Tibial artery (tissue), 4 donors: ENCODE results near the gene ZBTB1.
A peak's percentile ranks its signal among the peaks of the same experiment; 100 is the strongest.
"Not testable (repeated sequence)": the region's sequence is repeated elsewhere in the genome, so short reads cannot be mapped to it uniquely, and the experiment has no call there.

ENCODE experiments used
- DNase-seq, 2 donors: peaks; one replicate each; pipeline ENCODE4 v3.0.0-alpha.2; 2019
- H3K27ac ChIP-seq, 2 donors: fragments of 200-600 bp; sonication (generic) in 1 of 2; 1 replicate in 1 of 2; 2 replicates in 1 of 2; pipeline ENCODE4 v1.5.1; 2018 to 2019; ENCODE audit warnings: mild to moderate bottlenecking in 1 of 2
- H3K27me3 ChIP-seq, 2 donors: fragments of 200-600 bp; sonication (generic) in 1 of 2; one replicate each; pipeline versions ENCODE4 v1.5.1 to v1.6.0; 2016 to 2019
- H3K36me3 ChIP-seq, 3 donors: fragments of 200-600 bp; sonication (generic) in 2 of 3; one replicate each; pipeline ENCODE4 v1.5.1; 2016 to 2019; ENCODE audit warnings: mild to moderate bottlenecking in 2 of 3
- H3K4me1 ChIP-seq, 4 donors: fragments of 200-600 bp; sonication (generic) in 2 of 4; 1 replicate in 3 of 4; 2 replicates in 1 of 4; pipeline ENCODE4 v1.5.1; 2016 to 2019
- H3K4me3 ChIP-seq, 2 donors: fragments of 200-600 bp; sonication (generic) in 1 of 2; 1 replicate in 1 of 2; 2 replicates in 1 of 2; pipeline ENCODE4 v1.5.1; 2018 to 2019; ENCODE audit warnings: mild to moderate bottlenecking in 2 of 2
- H3K9me3 ChIP-seq, 3 donors: fragments of 200-600 bp; sonication (generic) in 1 of 3; one replicate each; pipeline ENCODE4 v1.5.1; 2016 to 2019
- CTCF ChIP-seq, 2 experiments: fragments of 200-600 bp in 1 of 2; fragments of 450-650 bp in 1 of 2; IDR thresholded peaks; one replicate each; pipeline ENCODE4 v1.5.1; 2017 to 2019; ENCODE audit warnings: antibody characterized with exemption in 2 of 2, mild to moderate bottlenecking in 1 of 2, moderate library complexity in 1 of 2
- intact Hi-C: fragments of 100-400 bp; cut with DNase I; formaldehyde crosslinking; loops from one replicate; pipeline ENCODE4 v1.15.0; 2023; ENCODE audit warnings: low total_unique reads

The ZBTB1 gene

GRCh38 chr14:64549791-64550620 is 45.4 kb downstream of the ZBTB1 start, which contains the start of gene PPP1R36:
PPP1R36 (plus strand) TSS chr14:64549961; CDS start chr14:64549998, 37 bp downstream.
- TF ChIP-seq CTCF (IDR thresholded peaks at IDR 0.05) = no peak
- intact Hi-C loops = loop anchor here (10.0 kb wide), 1 partner anchor 215 kb away; no protein-coding TSS in a partner anchor
- Histone ChIP-seq H3K27ac (no peak within 1 kb of the TSS), H3K9me3 (no peaks in the 10 kb centered on the region), H3K4me3 (peak within 1 kb of the TSS; percentile 28 to 44), H3K27me3 (no peaks in the 10 kb centered on the region), H3K4me1 (peaks cover 0 to 10% (median 4%) of the 10 kb centered on the region in 4 donors), H3K36me3 (no peaks in the 10 kb centered on the region)
- DNase-seq = no peak

GRCh38 chr14:64550621-64551333 is 46.2 kb downstream of the ZBTB1 start:
- intact Hi-C loops = no loop called here
- Histone ChIP-seq H3K27me3 (no peaks in the 10 kb centered on the region), H3K4me1 (peaks cover 0 to 10% (median 4%) of the 10 kb centered on the region in 4 donors), H3K27ac (no peak overlapping the region), H3K4me3 (no peak overlapping the region), H3K36me3 (no peaks in the 10 kb centered on the region), H3K9me3 (no peaks in the 10 kb centered on the region)
- no peak for DNase-seq
- no peak for TF ChIP-seq CTCF (IDR thresholded peaks at IDR 0.05)

- no peak for TF ChIP-seq CTCF (IDR thresholded peaks at IDR 0.05)
- Histone ChIP-seq H3K27ac (no peak overlapping the region), H3K36me3 (no peaks in the 10 kb centered on the region), H3K4me3 (no peak overlapping the region), H3K4me1 (peaks cover 0 to 6% (median 3%) of the 10 kb centered on the region in 4 donors), H3K9me3 (no peaks in the 10 kb centered on the region), H3K27me3 (no peaks in the 10 kb centered on the region)
- intact Hi-C loops = no loop called here
- no peak for DNase-seq
Observed at GRCh38 chr14:64554556-64554955, 50.0 kb downstream of the ZBTB1 start.

- TF ChIP-seq CTCF (IDR thresholded peaks at IDR 0.05) = no peak
- H3K4me1 ChIP-seq = no peaks in the 10 kb centered on the region
- no peak for DNase-seq
- H3K27me3 ChIP-seq = no peaks in the 10 kb centered on the region
- no peaks in the 10 kb centered on the region for H3K9me3 ChIP-seq
- no peaks in the 10 kb centered on the region for H3K36me3 ChIP-seq
- intact Hi-C loops = no loop called here
- no peak overlapping the region for H3K27ac ChIP-seq
- no peak overlapping the region for H3K4me3 ChIP-seq
Observed at GRCh38 chr14:64556526-64556925, 52.0 kb downstream of the ZBTB1 start.

- H3K9me3 ChIP-seq, DNase-seq, H3K4me3 ChIP-seq, intact Hi-C loops, H3K4me1 ChIP-seq, H3K36me3 ChIP-seq, H3K27ac ChIP-seq, H3K27me3 ChIP-seq: not testable (repeated sequence)
Observed at GRCh38 chr14:64558216-64558615, 53.6 kb downstream of the ZBTB1 start.

- no peak for DNase-seq
- no peak overlapping the region for H3K4me3 ChIP-seq
- no peaks in the 10 kb centered on the region for H3K27me3 ChIP-seq
- no peaks in the 10 kb centered on the region for H3K36me3 ChIP-seq
- TF ChIP-seq CTCF (IDR thresholded peaks at IDR 0.05) = no peak
- intact Hi-C loops = no loop called here
- no peaks in the 10 kb centered on the region for H3K9me3 ChIP-seq
- H3K27ac ChIP-seq = no peak overlapping the region
- H3K4me1 ChIP-seq = peaks cover 0 to 10% (median 5%) of the 10 kb centered on the region in 4 donors
Observed at GRCh38 chr14:64561631-64562030, 57.1 kb downstream of the ZBTB1 start.
